Mammary epithelial cell (primary cell): ENCODE data around the gene ACYP2.
"Not testable (repeated sequence)": the region's sequence is repeated elsewhere in the genome, so short reads cannot be mapped to it uniquely, and the experiment has no call there.

Source experiments
- CTCF ChIP-seq, 2 donors: IDR thresholded peaks in 1 of 2; conservative IDR thresholded peaks in 1 of 2; 2 replicates each; pipeline ENCODE4 v1.5.1; 2011 to 2012; ENCODE audit warnings: inconsistent platforms in 2 of 2, low read length in 2 of 2, mild to moderate bottlenecking in 2 of 2, control low read depth in 1 of 2, low read depth in 1 of 2; ENCODE audit not compliant: insufficient read depth in 1 of 2; ENCODE audit errors: extremely low read depth in 1 of 2
- EZH2 ChIP-seq: IDR thresholded peaks from 2 replicates; pipeline ENCODE4 v1.6.1; 2012; ENCODE audit warnings: low read length, inconsistent platforms, borderline replicate concordance

DNA sequence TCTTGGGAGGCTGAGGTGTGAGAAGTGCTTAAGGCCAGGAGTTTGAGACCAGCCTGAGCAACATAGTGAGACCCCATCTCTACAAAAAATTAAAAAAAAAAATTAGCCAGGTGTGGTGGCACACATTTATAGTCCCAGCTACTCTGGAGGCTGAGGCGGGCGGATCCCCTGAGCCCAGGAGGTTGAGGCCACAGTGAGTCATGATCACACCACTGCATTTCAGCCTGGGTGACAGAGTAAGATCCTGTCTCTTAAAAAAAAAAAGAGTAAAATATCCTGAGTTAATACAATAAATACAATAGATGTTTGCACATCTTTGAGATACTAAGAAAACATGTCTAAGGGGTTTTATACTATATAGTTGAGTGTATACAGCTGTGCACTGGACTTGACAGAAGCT, 179.2 kb downstream of the ACYP2 start:
- TF ChIP-seq EZH2; CTCF (conservative IDR thresholded peaks at IDR 0.05 in 1 of 2, IDR thresholded peaks at IDR 0.05 in 1 of 2; ENCODE audit: extremely low read depth in 1 of 2, insufficient read depth in 1 of 2, low read depth in 1 of 2, low read length in 2 of 2): not testable (repeated sequence)
